Liver (tissue), 9 donors: ENCODE results near the gene AGT. TPM values are rescaled to one million over a fixed set of nuclear protein-coding genes. Genes with fewer than 3 reads are reported as not detected.
"Not testable (repeated sequence)": the region's sequence is repeated elsewhere in the genome, so short reads cannot be mapped to it uniquely, and the experiment has no call there.

Experiments used
- DNase-seq: peaks from one replicate; pipeline ENCODE4 v3.0.0-alpha.2; 2017; ENCODE audit warnings: low spot score
- H3K27ac ChIP-seq, 2 donors: one replicate each; pipeline ENCODE4 v1.7.0; 2013; ENCODE audit warnings: inconsistent platforms in 2 of 2, low read length in 2 of 2, control low read depth in 1 of 2, low read depth in 1 of 2, mild to moderate bottlenecking in 1 of 2
- H3K27me3 ChIP-seq, 4 donors: one replicate each; pipeline versions ENCODE4 v1.6.1 to v1.7.0; 2013; ENCODE audit warnings: low read length in 3 of 4, inconsistent platforms in 1 of 4, mild to moderate bottlenecking in 1 of 4, moderate library complexity in 1 of 4; ENCODE audit not compliant: control insufficient read depth in 4 of 4, insufficient read depth in 4 of 4
- H3K36me3 ChIP-seq, 4 donors: one replicate each; pipeline versions ENCODE4 v1.6.1 to v1.7.0; 2013; ENCODE audit warnings: low read length in 3 of 4, mild to moderate bottlenecking in 3 of 4, low read depth in 1 of 4, moderate library complexity in 1 of 4; ENCODE audit not compliant: control insufficient read depth in 4 of 4, insufficient read depth in 3 of 4
- H3K4me1 ChIP-seq, 4 donors: one replicate each; pipeline versions ENCODE4 v1.6.1 to v1.7.0; 2013; ENCODE audit warnings: low read length in 3 of 4, mild to moderate bottlenecking in 3 of 4, moderate library complexity in 1 of 4; ENCODE audit not compliant: control insufficient read depth in 4 of 4, insufficient read depth in 4 of 4
- H3K4me3 ChIP-seq, 3 donors: one replicate each; pipeline versions ENCODE4 v1.6.1 to v1.7.0; 2013; ENCODE audit warnings: low read length in 3 of 3, control low read depth in 1 of 3, low read depth in 1 of 3, mild to moderate bottlenecking in 1 of 3
- H3K9ac ChIP-seq, 2 donors: one replicate each; pipeline ENCODE4 v1.7.0; 2013; ENCODE audit warnings: low read length in 2 of 2, mild to moderate bottlenecking in 2 of 2, moderate library complexity in 2 of 2, control low read depth in 1 of 2, low read depth in 1 of 2
- H3K9me3 ChIP-seq, 4 donors: one replicate each; pipeline versions ENCODE4 v1.6.1 to v1.7.0; 2013; ENCODE audit warnings: low read length in 3 of 4; ENCODE audit not compliant: control insufficient read depth in 4 of 4
- FOXA1 ChIP-seq: IDR thresholded peaks from 2 replicates; pipeline ENCODE4 v1.6.1; 2016; ENCODE audit warnings: antibody characterized with exemption
- HNF4A ChIP-seq, 2 donors: conservative IDR thresholded peaks; 2 replicates each; pipeline ENCODE4 v1.6.1; 2016; ENCODE audit warnings: antibody characterized with exemption in 2 of 2, mild to moderate bottlenecking in 2 of 2
- WGBS: extraction: QIAGEN DNeasy Blood & Tissue Kit; methylation state at CpG from one replicate; pipeline ENCODE4 v1.1.7; 2013; 5-methylcytosine and 5-hydroxymethylcytosine counted together
- polyA plus RNA-seq, 2 donors: library from polyadenylated mRNA; stranded (reverse) in 1 of 2; unstranded in 1 of 2; fragments of 200-250 nt in 1 of 2; fragments of >200 nt in 1 of 2; fragmentation: Nextera tagmentation in 1 of 2; extraction: Ambion mirVana in 1 of 2; gene quantifications; one replicate each; pipeline versions ENCODE4 v1.2.1 to v1.2.3, GENCODE V29; 2013 to 2015
- total RNA-seq, 2 donors: library from RNA; depleted of rRNA; stranded (reverse); fragments of >200 nt; gene quantifications; one replicate each; pipeline ENCODE4 v1.2.3, GENCODE V29; 2014
- donor health status: healthy.
- donor health status: healthy.
- donor health status: healthy.
- donor health status: healthy.
- donor health status: healthy.

The AGT gene
- total and polyA plus RNA-seq, 4 donors: 1,430 to 5,119 (median 2,089) TPM

GRCh38 chr1:230668227-230668626, 45.7 kb downstream of the AGT start:
- no peak for DNase-seq
- WGBS: 92% methylated on average over 6 of the region's 6 CpGs
- H3K9me3 ChIP-seq: no peaks in the 10 kb centered on the region
- no peaks in the 10 kb centered on the region for H3K4me1 ChIP-seq
- H3K27ac ChIP-seq: no peak overlapping the region
- no peak for TF ChIP-seq HNF4A (conservative IDR thresholded peaks at IDR 0.05)
- H3K27me3 ChIP-seq: no peaks in the 10 kb centered on the region
- peaks cover 17 to 70% (median 54%) of the 10 kb centered on the region in 4 donors for H3K36me3 ChIP-seq
- no peak overlapping the region for H3K4me3 ChIP-seq
- H3K9ac ChIP-seq: no peak overlapping the region

- TF ChIP-seq HNF4A (conservative IDR thresholded peaks at IDR 0.05): no peak
- Histone ChIP-seq H3K27ac (no peak overlapping the region), H3K9ac (no peak overlapping the region), H3K4me3 (no peak overlapping the region), H3K36me3 (peaks cover 5 to 47% (median 30%) of the 10 kb centered on the region in 4 donors), H3K27me3 (no peaks in the 10 kb centered on the region), H3K9me3 (no peaks in the 10 kb centered on the region), H3K4me1 (no peaks in the 10 kb centered on the region)
- DNase-seq: no peak
- WGBS: 79% methylated on average over 4 of the region's 4 CpGs
Measured at GRCh38 chr1:230661976-230662375, 51.9 kb downstream of the AGT start.

- 95% methylated on average over 2 of the region's 2 CpGs for WGBS
- Histone ChIP-seq H3K9me3 (no peaks in the 10 kb centered on the region), H3K27me3 (no peaks in the 10 kb centered on the region), H3K9ac (no peak overlapping the region), H3K4me1 (no peaks in the 10 kb centered on the region), H3K4me3 (no peak overlapping the region), H3K27ac (no peak overlapping the region), H3K36me3 (peaks cover 5 to 23% (median 9%) of the 10 kb centered on the region in 4 donors)
- no peak for TF ChIP-seq FOXA1
- DNase-seq: no peak
Measured at GRCh38 chr1:230658691-230659090, 55.2 kb downstream of the AGT start.

- not testable (repeated sequence) for H3K27ac ChIP-seq, H3K27me3 ChIP-seq, DNase-seq, H3K9me3 ChIP-seq, H3K4me1 ChIP-seq, H3K9ac ChIP-seq, H3K4me3 ChIP-seq
- peak in 1 of 2 donors; percentile 21 for TF ChIP-seq HNF4A (conservative IDR thresholded peaks at IDR 0.05)
- WGBS: 69% methylated on average over 1 of the region's 1 CpG
- H3K36me3 ChIP-seq: peaks cover 5 to 18% (median 7%) of the 10 kb centered on the region in 4 donors
Measured at GRCh38 chr1:230658103-230658502, 55.8 kb downstream of the AGT start.

- H3K4me3 ChIP-seq, H3K9ac ChIP-seq, H3K4me1 ChIP-seq, DNase-seq, H3K27ac ChIP-seq, H3K27me3 ChIP-seq, H3K9me3 ChIP-seq: not testable (repeated sequence)
- H3K36me3 ChIP-seq: peaks cover 4 to 13% (median 7%) of the 10 kb centered on the region in 4 donors
- 67% methylated on average over 1 of the region's 1 CpG for WGBS
Measured at GRCh38 chr1:230656719-230657118, 57.2 kb downstream of the AGT start.

Other genes with a start within 250 kb of the AGT start
- gene COG2, start 71.6 kb downstream of the AGT start, total RNA-seq: 10 to 100 TPM; 13.3 to 15.4 TPM
- gene COG2, start 71.6 kb downstream of the AGT start, polyA plus RNA-seq: 10 to 100 TPM in 1 of 2 donors, 1 to 10 TPM in 1; 6.4 to 16.1 TPM
- gene CAPN9, start 33.3 kb upstream of the AGT start, total RNA-seq: not detected
- gene CAPN9, start 33.3 kb upstream of the AGT start, polyA plus RNA-seq: not detected
- 10 to 100 TPM in 1 of 2 donors, 1 to 10 TPM in 1; 9.6 to 11.1 TPM for gene C1orf198, start 154.4 kb upstream of the AGT start, total RNA-seq
- 10 to 100 TPM in 1 of 2 donors, 1 to 10 TPM in 1; 3.9 to 11.1 TPM for gene C1orf198, start 154.4 kb upstream of the AGT start, polyA plus RNA-seq